Measurements from ENCODE around the gene GBA2.

DNA sequence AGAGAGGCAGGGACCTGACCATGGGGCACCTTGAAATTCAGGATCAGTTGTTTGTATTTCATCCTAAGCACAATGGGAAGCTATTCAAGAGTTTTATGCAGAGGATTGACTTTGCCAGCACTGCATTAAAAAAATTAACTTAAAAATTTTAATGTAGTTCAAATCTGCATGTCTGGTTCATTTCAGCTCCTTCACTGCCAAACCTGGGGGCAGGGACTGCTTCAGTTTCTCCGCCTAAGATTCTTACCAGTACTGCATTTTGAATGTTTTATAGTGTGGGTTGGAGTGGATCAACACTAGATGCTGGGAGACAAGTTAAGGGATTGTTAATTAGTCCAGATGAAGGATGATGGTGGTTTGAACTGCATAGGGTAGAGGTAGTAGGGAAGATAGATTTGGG is 20.7 kb upstream of the GBA2 start:
- TF ChIP-seq CTCF (IDR thresholded peaks at IDR 0.05 in 2 of 3, conservative IDR thresholded peaks at IDR 0.05 in 1 of 3; ENCODE audit: borderline replicate concordance in 1 of 3, insufficient read depth in 1 of 3, low read depth in 2 of 3, low read length in 2 of 3) (no peak), POLR2AphosphoS5 (IDR thresholded peaks at IDR 0.05; ENCODE audit: low read depth, low read length) (no peak), EZH2 (IDR thresholded peaks at IDR 0.05) (no peak), MAX (IDR thresholded peaks at IDR 0.05) (no peak), REST (IDR thresholded peaks at IDR 0.05; ENCODE audit: low read depth) (no peak), ZFX (IDR thresholded peaks at IDR 0.05) (no peak)
- TF ChIP-seq, protein P1, sequence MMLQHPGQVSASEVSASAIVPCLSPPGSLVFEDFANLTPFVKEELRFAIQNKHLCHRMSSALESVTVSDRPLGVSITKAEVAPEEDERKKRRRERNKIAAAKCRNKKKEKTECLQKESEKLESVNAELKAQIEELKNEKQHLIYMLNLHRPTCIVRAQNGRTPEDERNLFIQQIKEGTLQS (IDR thresholded peaks at IDR 0.05) = no peak
